GM21423 (cell line): Measurements from ENCODE around the gene ECT2.
"Not testable (repeated sequence)": the region's sequence is repeated elsewhere in the genome, so short reads cannot be mapped to it uniquely, and the experiment has no call there.

Experiments
- ATAC-seq: cut with Tn5 transposase; IDR thresholded peaks from one replicate; pipeline ENCODE4 v1.9.1; 2021; ENCODE audit warnings: mild to moderate bottlenecking, moderate library complexity; ENCODE audit not compliant: unreplicated experiment

ECT2 gene

GRCh38 chr3:172735014-172735413 is 15.5 kb upstream of the ECT2 start:
- ATAC-seq, result no peak

DNA sequence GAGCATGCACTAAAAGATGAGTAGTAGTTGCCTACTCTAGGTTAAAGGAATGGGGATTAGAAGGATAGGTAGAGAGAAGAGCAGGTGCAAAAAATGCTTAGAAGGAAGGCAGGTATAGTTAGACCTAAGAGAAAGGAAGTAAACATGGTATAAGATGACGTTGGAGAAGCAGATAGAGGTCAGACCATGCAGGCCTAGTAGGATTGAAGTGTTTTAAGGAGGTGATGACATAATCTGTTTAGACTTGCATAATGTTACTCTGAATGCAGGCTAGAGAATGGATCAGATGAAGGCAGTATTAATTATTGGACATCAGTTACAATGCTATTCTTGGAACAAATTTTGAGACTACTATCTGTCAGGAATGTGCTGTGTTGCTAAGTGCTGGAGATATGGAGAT is 11.1 kb upstream of the ECT2 start:
- no peak for ATAC-seq

GRCh38 chr3:172746475-172746874 is 4.1 kb upstream of the ECT2 start:
- no peak for ATAC-seq

DNA sequence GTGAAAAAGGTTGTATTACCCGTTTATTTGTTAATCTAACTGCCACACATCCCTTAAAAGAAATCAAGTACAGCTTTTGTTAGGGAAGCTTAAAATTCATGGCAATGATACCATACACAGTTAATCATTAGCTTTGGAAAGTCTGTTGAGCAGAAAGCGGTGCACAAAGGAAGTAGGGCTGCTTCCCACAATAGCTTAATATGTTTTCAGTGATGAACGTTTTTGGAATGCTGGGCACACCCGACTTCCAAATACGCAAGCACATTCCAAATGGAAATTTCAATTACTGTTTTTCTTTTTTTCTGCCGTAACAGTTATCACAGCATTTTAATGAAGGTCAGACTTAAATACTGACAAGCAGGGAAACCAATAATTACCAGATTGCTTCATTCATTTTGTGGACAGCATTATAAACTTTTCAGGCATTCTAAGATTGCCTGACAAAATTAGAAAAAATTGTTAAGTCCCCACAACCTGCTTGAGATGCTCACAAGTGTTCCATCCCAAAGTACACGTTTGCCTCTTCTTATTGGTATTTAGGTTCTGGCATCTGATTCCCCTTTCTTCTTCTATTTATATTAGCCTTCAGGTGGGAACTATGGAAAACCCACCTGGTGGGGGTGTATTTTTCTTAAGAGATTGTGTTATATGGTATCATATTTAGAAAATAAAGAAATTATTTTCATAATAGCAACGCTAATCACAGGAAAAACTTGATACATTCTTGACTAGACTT is 1.1 kb upstream of the ECT2 start:
- ATAC-seq, result no peak

DNA sequence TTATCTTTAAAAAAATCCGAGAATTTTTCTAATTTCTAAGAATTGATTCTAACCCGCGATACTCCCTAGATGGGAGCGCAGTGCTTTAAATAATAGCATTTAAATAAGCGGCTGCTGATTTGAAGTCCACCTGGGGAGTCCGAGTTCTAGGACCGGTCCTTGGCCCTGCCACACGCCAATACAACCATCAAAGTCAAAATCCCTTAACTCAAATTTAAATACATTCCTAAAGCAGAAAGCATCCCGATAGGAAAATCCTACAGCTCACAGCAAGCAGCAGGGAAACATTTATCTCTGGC is 508 bp upstream of the ECT2 start:
- no peak for ATAC-seq

DNA sequence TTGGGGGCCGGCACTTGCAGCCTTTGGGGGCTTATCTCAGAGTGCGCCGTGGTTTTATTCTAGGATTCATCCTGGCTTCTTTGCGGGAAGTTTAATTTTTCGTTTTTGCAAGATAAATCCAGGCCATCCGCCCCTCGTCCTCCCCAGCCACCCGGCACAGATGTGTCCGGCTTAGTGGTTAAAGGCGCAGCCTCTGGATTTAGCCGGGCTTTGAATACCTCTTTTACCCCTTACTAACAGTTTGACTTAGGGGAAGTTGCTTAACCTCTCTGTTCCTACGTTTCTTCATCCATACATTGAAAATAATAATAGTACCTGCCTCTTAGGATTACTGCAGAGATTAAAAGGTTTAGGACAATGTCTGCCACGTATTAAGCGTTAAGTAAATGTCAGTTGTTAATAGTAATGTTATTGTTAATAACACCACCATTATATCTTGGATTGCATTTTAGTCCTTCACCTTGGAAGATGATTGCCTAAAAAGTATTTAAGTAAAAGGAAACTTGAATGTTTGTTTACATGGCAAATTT is 714 bp downstream of the ECT2 start:
- ATAC-seq, result peak; percentile 16

- no peak for ATAC-seq
Measured at GRCh38 chr3:172752651-172753050, 2.1 kb downstream of the ECT2 start.

DNA sequence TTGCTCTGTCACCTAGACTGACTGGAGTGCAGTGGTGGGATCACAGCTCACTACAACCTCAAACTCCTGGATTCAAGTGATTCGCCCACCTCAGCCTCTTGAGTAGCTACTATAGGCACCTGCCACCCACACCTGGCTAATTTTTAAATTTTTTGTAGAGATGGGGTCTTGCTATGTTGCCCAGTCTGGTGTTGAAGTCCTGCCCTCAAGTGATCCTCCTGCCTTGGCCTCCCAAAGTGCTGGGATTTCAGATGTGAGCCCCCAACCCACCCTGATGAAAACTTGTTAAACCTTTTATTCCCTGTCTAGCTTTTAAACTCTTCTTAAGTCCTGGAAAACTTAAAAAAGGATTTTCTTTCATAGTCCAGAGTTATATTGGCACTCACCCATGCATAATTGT is 2.6 kb downstream of the ECT2 start:
- ATAC-seq, result no peak

DNA sequence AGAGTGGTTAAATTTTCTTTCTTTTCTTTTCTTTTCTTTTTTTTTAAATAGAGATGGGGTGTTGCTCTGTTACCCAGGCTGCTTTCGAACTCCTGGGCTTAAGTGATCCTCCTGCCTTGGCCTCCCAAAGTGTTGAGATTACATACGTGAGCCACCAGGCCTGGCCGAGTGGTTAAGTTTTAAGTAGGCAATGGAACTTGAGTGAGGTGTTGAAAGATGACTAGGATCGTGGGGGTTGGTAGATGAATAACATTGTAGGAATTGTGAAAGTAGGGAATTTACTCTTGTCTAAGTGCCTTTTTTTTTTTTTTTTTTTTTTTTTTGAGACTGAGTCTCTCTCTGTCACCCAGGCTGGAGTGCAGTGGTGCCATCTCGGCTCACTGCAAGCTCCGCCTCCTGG is 9.9 kb downstream of the ECT2 start:
- ATAC-seq, result not testable (repeated sequence)

- ATAC-seq, result no peak
Measured at GRCh38 chr3:172766241-172766640, 15.7 kb downstream of the ECT2 start.

- ATAC-seq, result no peak
Measured at GRCh38 chr3:172766718-172767405, 16.3 kb downstream of the ECT2 start.

DNA sequence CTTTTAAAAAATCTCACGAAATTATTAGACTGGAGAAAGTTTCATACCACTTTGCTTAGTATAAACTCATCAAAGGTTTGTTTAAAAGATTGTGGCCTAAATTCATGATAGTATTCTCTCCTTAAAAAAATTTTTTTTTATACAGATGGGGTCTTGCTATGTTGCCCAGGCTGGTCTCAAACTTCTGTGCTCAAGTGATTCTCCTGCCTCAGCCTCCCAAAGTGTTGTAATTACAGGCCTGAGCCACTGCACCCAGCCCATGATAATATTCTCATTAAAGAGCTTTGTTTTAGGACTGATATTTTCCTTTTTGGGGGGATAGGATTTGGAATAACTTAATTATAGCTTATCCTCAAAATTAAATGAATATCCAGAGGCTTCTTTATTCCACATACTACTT is 19.9 kb downstream of the ECT2 start:
- no peak for ATAC-seq

DNA sequence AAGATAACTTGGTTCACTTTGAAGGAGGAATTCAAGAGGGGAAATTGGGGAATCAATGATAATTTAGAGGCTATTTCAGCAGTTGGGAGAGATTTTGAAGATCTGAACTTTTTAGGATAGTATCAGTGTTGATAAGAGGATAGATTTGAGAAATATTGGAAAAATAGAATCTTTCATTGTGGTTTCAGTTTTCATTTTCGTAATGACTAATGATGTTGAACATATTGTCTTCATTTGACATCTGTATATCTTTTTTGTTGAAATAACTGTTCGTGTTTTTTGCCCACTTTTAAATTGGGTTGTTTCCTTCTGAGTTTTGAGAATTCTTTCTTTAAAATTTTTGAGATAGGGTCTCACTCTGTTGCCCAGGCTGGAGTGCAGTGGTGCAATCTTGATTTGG is 21.1 kb downstream of the ECT2 start:
- ATAC-seq, result no peak

DNA sequence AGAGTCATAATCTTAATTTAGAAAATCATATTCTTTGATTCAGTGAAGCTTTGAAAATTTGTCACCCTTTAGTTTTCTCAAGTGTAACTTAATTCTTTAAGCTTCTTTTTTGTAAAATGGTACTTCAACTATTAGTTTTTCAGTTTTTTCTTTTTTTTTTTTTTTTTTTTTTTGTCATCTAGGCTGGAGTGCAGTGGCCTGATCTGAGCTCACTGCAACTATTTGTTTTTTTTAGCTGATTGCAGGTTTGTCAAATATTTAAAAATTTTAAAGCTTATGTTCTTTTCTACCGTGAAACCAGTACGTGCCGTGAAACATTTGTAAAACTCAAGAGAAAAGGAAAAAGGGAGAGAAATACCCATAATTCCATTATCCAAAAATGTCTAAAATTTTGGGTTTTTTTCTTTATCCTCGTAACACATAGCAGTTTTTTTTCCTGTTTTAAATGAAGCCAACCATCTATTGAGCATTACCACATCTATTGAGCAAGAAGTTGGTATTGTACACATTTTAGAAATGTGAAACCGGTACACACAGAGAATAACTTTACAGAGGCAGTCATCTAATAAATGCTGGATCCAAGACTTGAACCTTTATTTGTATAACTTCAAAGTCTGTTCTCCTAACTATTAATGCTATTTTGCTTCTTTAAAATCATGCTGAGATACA is 25.7 kb downstream of the ECT2 start:
- no peak for ATAC-seq

DNA sequence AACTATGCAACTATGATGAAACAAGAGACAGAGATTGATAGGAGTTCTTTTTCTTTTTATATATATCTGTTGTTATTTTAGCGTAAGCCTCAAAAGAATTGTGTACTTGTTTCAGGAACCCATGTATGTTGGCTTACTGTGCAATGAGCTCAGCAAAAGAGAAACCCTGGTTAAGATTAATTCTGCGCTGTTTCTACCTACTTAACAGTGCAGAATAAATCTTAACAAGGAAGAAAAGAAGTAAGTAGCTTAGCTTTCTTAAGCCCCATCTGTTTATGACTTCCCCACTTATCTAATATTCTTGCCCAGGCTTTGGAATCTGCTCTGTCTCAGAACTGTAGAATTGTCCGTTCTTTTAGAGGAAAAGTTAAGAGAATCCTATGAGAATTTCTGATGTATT is 27.4 kb downstream of the ECT2 start:
- no peak for ATAC-seq

DNA sequence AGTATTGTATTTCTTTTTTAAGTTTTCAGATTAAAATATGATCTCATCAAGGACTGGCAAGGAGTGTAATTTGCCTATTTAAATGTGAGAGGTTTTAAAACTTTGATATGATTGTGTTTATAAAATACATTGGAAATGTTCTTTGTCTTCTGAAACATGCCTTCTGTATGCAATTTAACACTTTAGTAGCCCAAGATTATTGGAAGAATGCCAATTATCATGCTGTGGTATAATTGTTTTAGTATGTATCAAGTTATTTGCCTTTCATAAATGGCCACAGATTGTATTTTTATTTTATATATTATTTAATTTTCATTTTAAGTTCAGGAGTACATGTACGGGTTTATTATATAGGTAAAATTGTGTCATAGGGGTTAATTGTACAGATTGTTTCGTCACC is 31.7 kb downstream of the ECT2 start:
- ATAC-seq, result no peak

GRCh38 chr3:172786036-172786435 is 35.5 kb downstream of the ECT2 start:
- no peak for ATAC-seq

GRCh38 chr3:172787019-172787418 is 36.5 kb downstream of the ECT2 start:
- ATAC-seq, result no peak

DNA sequence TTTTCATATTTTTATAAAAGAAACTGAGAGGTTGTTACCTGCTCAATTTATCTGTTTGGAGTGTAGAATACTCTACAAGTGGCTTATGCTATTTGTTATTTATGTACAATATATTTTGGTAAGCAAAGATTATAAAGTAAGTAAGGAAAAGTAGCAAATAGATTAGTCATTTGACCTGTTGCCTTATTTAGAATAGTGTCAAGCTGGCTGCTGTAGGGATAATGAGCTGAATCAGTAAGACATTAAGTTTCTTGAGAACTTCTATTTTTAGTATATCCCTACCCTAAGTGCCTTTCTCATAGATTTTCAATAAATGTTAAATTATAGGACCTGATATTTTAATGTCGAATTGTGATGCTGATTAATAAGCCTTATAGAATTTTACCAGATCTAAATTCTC is 37.2 kb downstream of the ECT2 start:
- no peak for ATAC-seq

- ATAC-seq, result no peak
Measured at GRCh38 chr3:172799246-172799645, 48.7 kb downstream of the ECT2 start.

GRCh38 chr3:172800156-172800555 is 49.6 kb downstream of the ECT2 start:
- ATAC-seq, result no peak

DNA sequence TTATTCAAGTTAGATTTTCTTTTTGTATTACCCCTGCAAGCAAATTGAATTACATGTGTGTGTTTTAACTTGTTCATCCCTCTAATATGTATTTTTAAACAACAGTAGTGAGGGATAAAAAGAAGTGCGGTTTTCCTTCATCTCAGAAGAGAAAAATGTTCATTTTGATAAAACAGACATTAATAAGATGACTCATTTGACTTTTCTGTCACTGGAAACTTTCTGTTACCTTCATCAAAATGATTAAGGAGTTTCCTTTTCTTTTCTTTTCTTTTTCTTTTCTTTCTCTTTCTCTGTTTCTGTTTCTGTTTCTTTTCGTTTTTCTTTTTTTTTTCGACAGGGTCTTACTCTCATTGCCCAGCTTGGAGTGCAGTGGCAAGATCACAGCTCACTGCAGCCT is 53.0 kb downstream of the ECT2 start:
- ATAC-seq, result no peak
